Osteocyte (in vitro differentiated cells): ENCODE results near the gene MEGF11. TPM values are rescaled to one million over a fixed set of nuclear protein-coding genes. Genes with fewer than 3 reads are reported as not detected.
"Not testable (repeated sequence)": the region's sequence is repeated elsewhere in the genome, so short reads cannot be mapped to it uniquely, and the experiment has no call there.

Experiments used
- DNase-seq: peaks from one replicate; pipeline ENCODE4 v3.0.0; 2021; ENCODE audit warnings: mixed read lengths; ENCODE audit not compliant: unreplicated experiment; ENCODE audit errors: extremely low spot score
- H3K27ac Mint-ChIP-seq: one replicate; pipeline ENCODE4 v1.8.0; 2021; ENCODE audit warnings: mild to moderate bottlenecking, mixed read lengths; ENCODE audit not compliant: unreplicated experiment
- H3K27me3 Mint-ChIP-seq: one replicate; pipeline ENCODE4 v1.8.0; 2021; ENCODE audit warnings: mixed read lengths; ENCODE audit not compliant: unreplicated experiment
- H3K36me3 Mint-ChIP-seq: one replicate; pipeline ENCODE4 v1.8.0; 2021; ENCODE audit warnings: mixed read lengths; ENCODE audit not compliant: unreplicated experiment
- H3K4me1 Mint-ChIP-seq: one replicate; pipeline ENCODE4 v1.8.0; 2021; ENCODE audit warnings: mixed read lengths; ENCODE audit not compliant: unreplicated experiment
- H3K4me3 Mint-ChIP-seq: one replicate; pipeline ENCODE4 v1.8.0; 2021; ENCODE audit warnings: mild to moderate bottlenecking, moderate library complexity, mixed read lengths; ENCODE audit not compliant: unreplicated experiment
- H3K9me3 Mint-ChIP-seq: one replicate; pipeline ENCODE4 v1.8.0; 2021; ENCODE audit warnings: mixed read lengths; ENCODE audit not compliant: unreplicated experiment
- CTCF ChIP-seq: fragments of 200-600 bp; sonication (generic); IDR thresholded peaks from 2 replicates; pipeline ENCODE4 v1.5.0; 2021; ENCODE audit warnings: antibody characterized with exemption, mild to moderate bottlenecking, moderate library complexity
- total RNA-seq: library from RNA; stranded (reverse); gene quantifications from 2 replicates; pipeline ENCODE4 v1.2.1, GENCODE V29; 2021

Gene MEGF11
- total RNA-seq, 1 donor from 2014 or later = not detected

GRCh38 chr15:66275352-66275751, 21.8 kb upstream of the MEGF11 start:
- Mint-ChIP-seq H3K27ac (no peak overlapping the region), H3K9me3 (peaks cover 6% of the 10 kb centered on the region), H3K36me3 (no peaks in the 10 kb centered on the region), H3K4me3 (no peak overlapping the region), H3K4me1 (no peaks in the 10 kb centered on the region), H3K27me3 (peaks cover 45% of the 10 kb centered on the region)
- DNase-seq = no peak
- no peak for TF ChIP-seq CTCF

GRCh38 chr15:66270932-66271331, 17.4 kb upstream of the MEGF11 start:
- no peak for DNase-seq
- TF ChIP-seq CTCF = no peak
- peaks cover 3% of the 10 kb centered on the region for H3K4me1 Mint-ChIP-seq
- H3K4me3 Mint-ChIP-seq = no peak overlapping the region
- H3K9me3 Mint-ChIP-seq = peaks cover 6% of the 10 kb centered on the region
- H3K36me3 Mint-ChIP-seq = no peaks in the 10 kb centered on the region
- H3K27ac Mint-ChIP-seq = no peak overlapping the region
- H3K27me3 Mint-ChIP-seq = peaks cover 47% of the 10 kb centered on the region

- TF ChIP-seq CTCF = no peak
- H3K27me3 Mint-ChIP-seq = peaks cover 42% of the 10 kb centered on the region
- H3K27ac Mint-ChIP-seq = no peak overlapping the region
- H3K36me3 Mint-ChIP-seq = no peaks in the 10 kb centered on the region
- H3K4me3 Mint-ChIP-seq = no peak overlapping the region
- no peaks in the 10 kb centered on the region for H3K9me3 Mint-ChIP-seq
- no peak for DNase-seq
- H3K4me1 Mint-ChIP-seq = peaks cover 3% of the 10 kb centered on the region
Measured at GRCh38 chr15:66269326-66270090, 16.0 kb upstream of the MEGF11 start.

- peaks cover 68% of the 10 kb centered on the region for H3K27me3 Mint-ChIP-seq
- no peak for TF ChIP-seq CTCF
- no peak for DNase-seq
- no peaks in the 10 kb centered on the region for H3K36me3 Mint-ChIP-seq
- H3K27ac Mint-ChIP-seq = no peak overlapping the region
- peaks cover 3% of the 10 kb centered on the region for H3K4me1 Mint-ChIP-seq
- peaks cover 4% of the 10 kb centered on the region for H3K9me3 Mint-ChIP-seq
- no peak overlapping the region for H3K4me3 Mint-ChIP-seq
Measured at GRCh38 chr15:66264859-66265513, 11.4 kb upstream of the MEGF11 start.

- not testable (repeated sequence) for H3K4me1 Mint-ChIP-seq, H3K9me3 Mint-ChIP-seq, H3K4me3 Mint-ChIP-seq, H3K36me3 Mint-ChIP-seq, H3K27ac Mint-ChIP-seq, DNase-seq
- H3K27me3 Mint-ChIP-seq = peaks cover 63% of the 10 kb centered on the region
Measured at GRCh38 chr15:66262837-66263236, 9.3 kb upstream of the MEGF11 start.
